ENCODE data around the gene PPFIA1.

PPFIA1 gene

DNA sequence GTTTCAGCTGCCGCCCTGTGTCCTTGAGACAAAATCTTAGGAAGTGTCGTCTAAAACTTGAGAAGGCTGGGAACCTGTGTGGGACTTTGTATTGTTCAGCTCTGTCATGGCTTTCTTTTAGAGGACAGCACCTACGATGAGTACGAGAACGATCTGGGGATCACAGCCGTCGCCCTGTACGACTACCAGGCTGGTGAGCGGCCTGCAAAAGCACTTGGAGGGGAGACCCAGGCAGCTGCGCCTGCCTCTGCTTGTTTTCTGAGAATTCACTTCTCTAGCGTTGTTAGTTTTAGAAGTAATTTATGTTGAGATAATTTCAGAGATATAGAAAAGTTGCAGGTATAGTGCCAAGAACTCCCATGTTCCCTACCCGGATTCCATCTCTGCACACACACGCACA, 163.0 kb downstream of the PPFIA1 start:
- peaks cover 80 to 100% (median 100%) of the 10 kb centered on the region in 3 donors for H3K36me3 ChIP-seq

More for the DNA sequence above, 163.0 kb downstream of the PPFIA1 start:
- Histone ChIP-seq H3K9me3 (no peaks in the 10 kb centered on the region), H3K27ac (no peak overlapping the region), H3K4me1 (peaks cover 0 to 9% (median 2%) of the 10 kb centered on the region in 4 donors), H3K4me3 (no peak overlapping the region), H3K27me3 (no peaks in the 10 kb centered on the region)
- TF ChIP-seq, protein P1, sequence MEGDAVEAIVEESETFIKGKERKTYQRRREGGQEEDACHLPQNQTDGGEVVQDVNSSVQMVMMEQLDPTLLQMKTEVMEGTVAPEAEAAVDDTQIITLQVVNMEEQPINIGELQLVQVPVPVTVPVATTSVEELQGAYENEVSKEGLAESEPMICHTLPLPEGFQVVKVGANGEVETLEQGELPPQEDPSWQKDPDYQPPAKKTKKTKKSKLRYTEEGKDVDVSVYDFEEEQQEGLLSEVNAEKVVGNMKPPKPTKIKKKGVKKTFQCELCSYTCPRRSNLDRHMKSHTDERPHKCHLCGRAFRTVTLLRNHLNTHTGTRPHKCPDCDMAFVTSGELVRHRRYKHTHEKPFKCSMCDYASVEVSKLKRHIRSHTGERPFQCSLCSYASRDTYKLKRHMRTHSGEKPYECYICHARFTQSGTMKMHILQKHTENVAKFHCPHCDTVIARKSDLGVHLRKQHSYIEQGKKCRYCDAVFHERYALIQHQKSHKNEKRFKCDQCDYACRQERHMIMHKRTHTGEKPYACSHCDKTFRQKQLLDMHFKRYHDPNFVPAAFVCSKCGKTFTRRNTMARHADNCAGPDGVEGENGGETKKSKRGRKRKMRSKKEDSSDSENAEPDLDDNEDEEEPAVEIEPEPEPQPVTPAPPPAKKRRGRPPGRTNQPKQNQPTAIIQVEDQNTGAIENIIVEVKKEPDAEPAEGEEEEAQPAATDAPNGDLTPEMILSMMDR (IDR thresholded peaks at IDR 0.05), result no peak
- intact Hi-C loops (cut with DNase I; ENCODE audit: low total_unique reads), result no loop called here
- DNase-seq, result no peak
